Activated CD8-positive, alpha-beta memory T cell treated with anti-CD3 and anti-CD28 coated beads for 36 hours (primary cell): ENCODE results near the gene KCNK4. TPM values are rescaled to one million over a fixed set of nuclear protein-coding genes. Genes with fewer than 3 reads are reported as not detected.

Source experiments
- CTCF ChIA-PET: fragments of 350-600 bp; sonication (Branson Sonifier 250); formaldehyde crosslinking; loops from one replicate; lab custom pipeline; 2021; ENCODE audit warnings: antibody characterized with exemption; lab: Charles Lee
- POLR2A ChIA-PET: fragments of 350-600 bp; sonication (Branson Sonifier 250); formaldehyde crosslinking; loops from one replicate; lab custom pipeline; 2021; ENCODE audit warnings: antibody characterized with exemption; lab: Charles Lee
- total RNA-seq, 2 experiments: library from RNA; stranded (reverse); gene quantifications; one replicate each; pipeline ENCODE4 v1.2.3, GENCODE V29; 2021

KCNK4 gene
- total RNA-seq: not detected

DNA sequence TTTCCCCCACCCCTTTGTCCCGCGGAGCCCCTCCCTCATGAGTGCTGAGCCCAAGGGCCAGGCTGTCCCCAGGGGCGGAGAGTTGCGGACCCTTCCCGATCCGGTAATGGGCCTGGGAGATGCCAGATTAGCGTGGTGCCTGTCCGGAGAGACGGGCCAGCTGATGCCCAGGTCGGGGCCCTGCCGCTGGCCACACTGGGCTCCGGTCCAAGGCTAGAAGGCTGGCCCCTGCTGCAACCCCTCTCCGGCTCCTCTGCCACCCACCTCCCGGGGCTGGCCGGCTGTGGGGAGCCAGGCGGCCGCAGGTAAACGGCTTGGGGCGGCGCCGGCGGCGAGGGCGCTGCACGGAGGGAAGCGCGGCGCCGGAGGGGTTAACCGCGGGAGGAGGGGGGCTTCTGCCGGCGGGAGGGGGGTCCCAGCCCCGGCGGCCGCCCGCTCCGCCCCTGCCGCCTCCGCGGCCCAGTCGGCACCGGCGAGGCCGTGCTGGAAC is at the start of gene KCNK4:
Gene KCNK4, plus strand, starts transcription at position 41 of the 490 bp plus-strand sequence. CDS start 1,717 bp downstream, outside the sequence.
- CTCF ChIA-PET: interaction anchor here (2.3 to 4.6 kb wide), 2 partner anchors 10 to 13 kb away, joined by 8 to 26 read pairs; no protein-coding TSS in a partner anchor
- POLR2A ChIA-PET: no interaction called here

- POLR2A ChIA-PET: interaction anchor here (0.6 to 2.5 kb wide), 13 partner anchors 10 to 1341 kb away, joined by 3 to 20 read pairs (median 4); partner anchors contain the start of genes BAD, DPF2, FERMT3 and NUDT22
- CTCF ChIA-PET: interaction anchor here (0.7 to 1.4 kb wide), 6 partner anchors 8 to 63 kb away, joined by 3 to 7 read pairs (median 4); partner anchors contain the start of gene PLCB3
Observed at GRCh38 chr11:64241491-64242374, 49.4 kb upstream of the KCNK4 start.

GRCh38 chr11:64243236-64243854 is 47.8 kb upstream of the KCNK4 start:
- POLR2A ChIA-PET: interaction anchor here (0.5 to 3.0 kb wide), 6 partner anchors 13 to 116 kb away, joined by 3 to 23 read pairs (median 4); partner anchors contain the start of genes FERMT3 and RPS6KA4
- CTCF ChIA-PET: interaction anchor here (0.7 to 2.5 kb wide), 7 partner anchors 9 to 88 kb away, joined by 3 to 8 read pairs (median 3); partner anchors contain the start of genes CATSPERZ, DNAJC4 and PLCB3

GRCh38 chr11:64244107-64244506 is 47.0 kb upstream of the KCNK4 start:
- POLR2A ChIA-PET: interaction anchor here (0.5 to 3.0 kb wide), 7 partner anchors 11 to 115 kb away, joined by 3 to 23 read pairs (median 4); partner anchors contain the start of genes FERMT3 and RPS6KA4
- CTCF ChIA-PET: interaction anchor here (1.1 to 2.5 kb wide), 3 partner anchors 14 to 60 kb away, joined by 3 to 8 read pairs (median 4); partner anchors contain the start of genes CATSPERZ and DNAJC4

GRCh38 chr11:64244966-64245365 is 46.1 kb upstream of the KCNK4 start:
- POLR2A ChIA-PET: interaction anchor here (1.3 to 3.0 kb wide), 6 partner anchors 12 to 95 kb away, joined by 3 to 23 read pairs (median 8); partner anchors contain the start of genes CCDC88B, FERMT3, NUDT22 and STIP1
- CTCF ChIA-PET: interaction anchor here (0.6 to 2.9 kb wide), 7 partner anchors 27 to 65 kb away, joined by 3 to 16 read pairs (median 4); partner anchors contain the start of genes CATSPERZ and FERMT3

DNA sequence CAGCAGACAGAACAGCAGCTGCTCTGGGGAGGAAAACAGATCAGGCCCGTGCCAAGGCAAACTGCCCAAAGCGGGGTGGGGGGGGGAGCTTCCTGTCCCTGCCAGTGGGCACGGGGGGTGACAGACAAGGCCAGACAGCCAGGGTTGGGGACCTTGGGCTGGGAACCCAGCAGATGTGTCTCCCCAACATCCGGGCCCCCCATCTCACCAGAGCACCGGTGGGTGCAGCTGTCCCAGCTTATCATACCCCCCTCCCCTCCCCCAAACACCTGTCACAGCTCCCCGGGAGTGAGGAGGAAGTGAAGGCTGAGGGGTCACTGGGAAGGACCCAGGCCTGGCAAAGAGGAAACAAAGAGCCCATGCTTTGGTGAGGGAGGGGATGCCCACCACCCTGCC is 45.7 kb upstream of the KCNK4 start:
- CTCF ChIA-PET: interaction anchor here (0.6 to 2.9 kb wide), 10 partner anchors 13 to 64 kb away, joined by 3 to 16 read pairs (median 4); partner anchors contain the start of genes CATSPERZ and FERMT3
- POLR2A ChIA-PET: interaction anchor here (0.6 to 3.0 kb wide), 8 partner anchors 12 to 95 kb away, joined by 3 to 23 read pairs (median 6); partner anchors contain the start of genes CCDC88B, FERMT3, NUDT22 and STIP1

DNA sequence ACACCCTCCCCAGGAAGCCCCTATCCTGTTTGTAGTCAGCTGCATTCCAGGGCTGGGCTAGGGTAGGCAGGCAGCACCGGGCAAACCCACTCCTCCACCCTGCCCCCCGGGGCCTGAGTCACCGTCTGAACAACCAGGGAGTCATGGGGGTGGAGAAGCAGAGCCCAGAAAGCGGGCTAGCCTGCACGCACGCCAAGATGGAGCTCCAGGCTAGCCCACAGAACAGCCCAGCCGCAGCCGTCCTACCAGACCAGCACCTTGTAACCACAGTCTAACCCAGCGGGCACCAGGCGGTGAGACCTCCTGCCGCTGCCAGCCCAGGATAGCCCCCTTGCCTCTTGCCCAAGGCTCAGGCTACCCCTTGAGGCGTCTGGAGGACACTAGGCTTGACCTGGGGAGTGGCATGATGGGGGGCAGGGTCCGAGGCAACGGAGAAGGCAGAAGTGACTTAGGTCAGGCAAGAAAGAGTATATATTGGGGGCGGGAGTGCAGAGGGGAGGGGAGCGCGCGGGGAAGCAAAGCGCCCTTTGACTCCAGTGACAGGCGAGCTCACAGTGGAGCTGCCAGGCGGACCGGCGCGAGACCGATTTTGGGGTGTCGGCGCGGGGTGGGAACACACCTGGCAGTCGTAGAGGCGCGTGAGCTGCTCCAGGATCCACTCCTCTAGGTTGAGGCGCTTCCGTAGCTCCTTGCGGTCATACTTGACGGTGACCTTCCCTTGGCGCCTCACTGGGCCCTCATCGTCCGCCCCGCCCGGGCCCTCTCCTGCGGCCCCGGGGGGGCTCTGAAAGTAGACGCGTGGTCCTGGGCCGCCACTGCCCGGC is 45.1 kb upstream of the KCNK4 start:
- ChIA-PET CTCF (interaction anchor here (0.6 to 2.9 kb wide), 13 partner anchors 10 to 64 kb away, joined by 3 to 16 read pairs (median 4); partner anchors contain the start of genes CATSPERZ and FERMT3), POLR2A (interaction anchor here (0.6 to 2.7 kb wide), 12 partner anchors 13 to 94 kb away, joined by 3 to 18 read pairs (median 6); partner anchors contain the start of genes CCDC88B, ESRRA, FERMT3 and NUDT22)

GRCh38 chr11:64246621-64246870 is 44.6 kb upstream of the KCNK4 start:
- ChIA-PET CTCF (interaction anchor here (0.8 to 2.9 kb wide), 9 partner anchors 9 to 62 kb away, joined by 3 to 16 read pairs (median 5); partner anchors contain the start of genes CATSPERZ and FERMT3), POLR2A (interaction anchor here (0.6 to 2.7 kb wide), 9 partner anchors 24 to 94 kb away, joined by 3 to 18 read pairs (median 6); partner anchors contain the start of genes CCDC88B, ESRRA, FERMT3 and STIP1)

GRCh38 chr11:64246871-64247728 is 44.0 kb upstream of the KCNK4 start, which contains the start of gene PPP1R14B:
TSS of gene PPP1R14B (minus strand) at chr11:64246943. CDS start at chr11:64246673, 270 bp downstream.
- ChIA-PET POLR2A (interaction anchor here (0.6 to 2.7 kb wide), 7 partner anchors 23 to 93 kb away, joined by 3 to 18 read pairs (median 3); partner anchors contain the start of genes CCDC88B, ESRRA, STIP1 and TRMT112), CTCF (interaction anchor here (0.8 to 2.9 kb wide), 7 partner anchors 9 to 54 kb away, joined by 4 to 16 read pairs (median 6); partner anchors contain the start of genes CATSPERZ and FERMT3)

GRCh38 chr11:64247729-64248531 is 43.2 kb upstream of the KCNK4 start:
- CTCF ChIA-PET: interaction anchor here (2.5 to 5.0 kb wide), 4 partner anchors 21 to 55 kb away, joined by 10 to 61 read pairs (median 28); partner anchors contain the start of genes CATSPERZ and ESRRA
- POLR2A ChIA-PET: interaction anchor here (1.1 to 1.9 kb wide), 2 partner anchors 56 to 62 kb away, joined by 3 to 8 read pairs; partner anchors contain the start of genes ESRRA and STIP1

GRCh38 chr11:64248578-64248977 is 42.5 kb upstream of the KCNK4 start:
- ChIA-PET POLR2A (interaction anchor here (1.3 kb wide), 1 partner anchor 63 kb away, joined by 4 read pairs; the partner anchor contains the start of gene STIP1), CTCF (interaction anchor here (1.4 to 5.0 kb wide), 3 partner anchors 9 to 55 kb away, joined by 7 to 61 read pairs (median 39); partner anchors contain the start of genes CATSPERZ and ESRRA)

GRCh38 chr11:64249038-64249437 is 42.1 kb upstream of the KCNK4 start:
- POLR2A ChIA-PET: interaction anchor here (0.6 to 1.3 kb wide), 2 partner anchors 56 to 63 kb away, joined by 3 to 4 read pairs; partner anchors contain the start of gene STIP1
- CTCF ChIA-PET: interaction anchor here (1.1 to 5.0 kb wide), 6 partner anchors 8 to 54 kb away, joined by 7 to 61 read pairs (median 20); partner anchors contain the start of genes CATSPERZ, ESRRA, FERMT3 and FKBP2

DNA sequence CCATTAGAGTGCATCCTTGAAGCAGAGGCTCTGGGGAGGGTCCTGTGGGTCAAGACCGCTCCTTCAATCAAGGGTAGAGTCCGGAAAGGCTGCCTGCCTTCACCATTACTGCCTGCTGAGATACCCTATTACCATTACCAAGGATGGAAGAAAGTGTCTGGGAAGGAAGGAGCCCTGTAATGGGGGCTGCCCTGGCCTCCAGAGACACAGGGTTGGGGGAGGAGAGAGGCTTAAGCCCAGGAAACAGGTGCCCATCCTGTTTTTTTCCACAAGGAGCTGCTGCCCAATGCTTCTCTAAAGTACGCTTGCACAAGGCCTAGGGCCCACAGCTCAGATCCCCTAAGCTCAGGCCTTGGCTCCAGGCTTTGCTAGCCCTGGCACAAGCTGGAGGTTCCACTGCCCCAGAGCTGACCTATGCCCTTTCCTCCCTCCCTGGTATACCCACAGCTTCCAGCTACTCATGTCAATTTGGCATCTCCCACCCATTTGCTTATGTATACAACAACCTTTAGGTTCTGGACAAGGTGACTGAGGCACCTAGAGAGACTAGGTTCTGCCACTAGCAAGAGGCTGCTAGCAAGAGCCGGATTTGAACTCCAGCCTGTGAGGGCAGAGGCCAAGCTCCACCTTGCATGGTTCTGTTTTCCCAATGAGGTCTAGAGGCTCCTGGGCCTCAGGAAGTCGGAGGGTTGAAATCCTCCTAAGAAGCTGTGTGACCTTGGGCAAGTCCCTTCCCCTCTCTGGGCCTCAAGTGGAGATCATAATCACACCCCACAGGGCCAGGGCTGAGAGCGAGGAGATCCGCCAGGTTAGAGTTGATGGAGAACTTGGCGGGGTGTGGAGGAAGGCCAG is 41.3 kb upstream of the KCNK4 start:
- ChIA-PET POLR2A (interaction anchor here (0.6 to 1.3 kb wide), 2 partner anchors 55 to 64 kb away, joined by 3 to 4 read pairs; partner anchors contain the start of gene STIP1), CTCF (interaction anchor here (1.0 to 5.0 kb wide), 11 partner anchors 8 to 53 kb away, joined by 3 to 61 read pairs (median 8); partner anchors contain the start of genes BAD, CATSPERZ, ESRRA and FERMT3)
